ENCODE measurements around the gene TUBA3C.

The TUBA3C gene

DNA sequence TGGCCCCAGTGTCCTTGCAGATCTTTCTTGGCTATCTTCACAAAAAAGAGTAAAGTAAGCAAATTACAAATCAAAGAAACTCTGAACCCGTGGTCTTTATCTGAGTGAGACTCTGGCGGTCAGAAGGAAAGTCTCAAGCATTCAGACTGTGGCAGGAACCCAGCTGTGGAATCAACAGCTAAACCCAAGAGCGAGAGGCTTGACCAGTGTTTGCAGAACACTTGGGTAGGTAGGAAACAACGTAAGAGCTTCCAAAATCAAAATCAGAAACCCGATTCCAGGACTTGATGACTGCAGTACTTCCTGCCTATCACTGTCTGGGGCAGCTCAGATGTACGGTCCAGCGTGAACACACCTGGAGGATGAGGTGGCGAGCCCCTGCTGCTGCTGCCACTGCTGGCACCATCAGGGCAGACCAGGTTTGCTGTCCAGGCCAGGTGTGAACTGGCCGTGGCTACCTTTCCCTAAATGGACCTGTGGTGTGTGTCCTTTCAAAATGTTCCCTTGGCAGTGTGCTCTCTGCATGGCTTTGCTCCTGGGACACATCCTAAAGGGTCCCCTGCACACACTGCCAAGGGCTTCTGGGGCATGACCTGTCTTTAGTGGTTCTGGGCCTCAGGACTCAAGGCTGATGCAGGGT, 9.5 kb downstream of the TUBA3C start:
- TF ChIP-seq, protein P1, sequence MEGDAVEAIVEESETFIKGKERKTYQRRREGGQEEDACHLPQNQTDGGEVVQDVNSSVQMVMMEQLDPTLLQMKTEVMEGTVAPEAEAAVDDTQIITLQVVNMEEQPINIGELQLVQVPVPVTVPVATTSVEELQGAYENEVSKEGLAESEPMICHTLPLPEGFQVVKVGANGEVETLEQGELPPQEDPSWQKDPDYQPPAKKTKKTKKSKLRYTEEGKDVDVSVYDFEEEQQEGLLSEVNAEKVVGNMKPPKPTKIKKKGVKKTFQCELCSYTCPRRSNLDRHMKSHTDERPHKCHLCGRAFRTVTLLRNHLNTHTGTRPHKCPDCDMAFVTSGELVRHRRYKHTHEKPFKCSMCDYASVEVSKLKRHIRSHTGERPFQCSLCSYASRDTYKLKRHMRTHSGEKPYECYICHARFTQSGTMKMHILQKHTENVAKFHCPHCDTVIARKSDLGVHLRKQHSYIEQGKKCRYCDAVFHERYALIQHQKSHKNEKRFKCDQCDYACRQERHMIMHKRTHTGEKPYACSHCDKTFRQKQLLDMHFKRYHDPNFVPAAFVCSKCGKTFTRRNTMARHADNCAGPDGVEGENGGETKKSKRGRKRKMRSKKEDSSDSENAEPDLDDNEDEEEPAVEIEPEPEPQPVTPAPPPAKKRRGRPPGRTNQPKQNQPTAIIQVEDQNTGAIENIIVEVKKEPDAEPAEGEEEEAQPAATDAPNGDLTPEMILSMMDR (IDR thresholded peaks at IDR 0.05; ENCODE audit: borderline replicate concordance, insufficient read depth, low read depth, low read length): no peak
- H3K4me3 ChIP-seq (ENCODE audit: low read depth, low read length): no peak overlapping the region

DNA sequence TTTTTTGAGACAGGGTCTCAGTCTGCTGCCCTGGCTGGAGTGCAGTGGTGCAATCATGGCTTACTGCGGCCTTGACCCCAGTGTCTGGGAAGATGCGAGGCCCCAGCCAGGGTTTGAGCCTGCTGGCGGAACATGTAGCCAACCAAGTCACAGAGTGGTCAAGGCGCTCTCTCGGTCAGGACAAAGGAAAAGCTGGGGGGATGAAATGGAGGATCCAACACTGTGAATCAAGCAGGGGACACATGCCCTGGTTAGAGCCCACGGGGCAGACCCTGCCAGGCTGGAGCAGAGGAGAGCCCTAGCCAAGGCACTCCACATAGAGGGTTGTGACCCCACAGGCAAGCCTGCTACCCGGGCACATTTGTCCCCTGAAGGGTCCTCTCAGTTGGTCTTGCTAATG, 10.1 kb downstream of the TUBA3C start:
- TF ChIP-seq, protein P1 (IDR thresholded peaks at IDR 0.05; ENCODE audit: borderline replicate concordance, insufficient read depth, low read depth, low read length): no peak
- no peak overlapping the region for H3K4me3 ChIP-seq (ENCODE audit: low read depth, low read length)

- no peak overlapping the region for H3K4me3 ChIP-seq (ENCODE audit: low read depth, low read length)
- TF ChIP-seq, protein P1 (IDR thresholded peaks at IDR 0.05; ENCODE audit: borderline replicate concordance, insufficient read depth, low read depth, low read length): no peak
Observed at GRCh38 chr13:19169991-19170390, 11.6 kb downstream of the TUBA3C start.

DNA sequence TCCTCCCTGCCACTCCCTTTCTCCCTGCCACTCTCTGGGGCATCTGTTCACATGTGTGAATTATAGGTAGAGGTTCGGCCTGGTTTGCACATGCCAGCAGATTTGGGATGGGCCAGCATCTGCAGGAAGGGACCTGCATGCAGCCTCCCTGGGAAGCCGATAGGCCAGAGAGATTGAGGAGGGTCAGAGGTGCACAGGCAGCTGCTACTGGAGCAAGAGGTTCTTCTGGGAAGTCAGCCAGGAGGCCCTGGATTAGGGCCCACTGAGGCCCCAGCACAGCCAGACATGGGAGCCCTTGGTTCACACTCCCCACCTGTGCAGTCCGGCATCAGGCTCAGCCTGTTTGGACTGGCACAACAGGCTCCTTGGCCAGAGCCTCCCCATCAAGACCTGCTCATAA, 12.1 kb downstream of the TUBA3C start:
- TF ChIP-seq, protein P1 (IDR thresholded peaks at IDR 0.05; ENCODE audit: borderline replicate concordance, insufficient read depth, low read depth, low read length): no peak
- H3K4me3 ChIP-seq (ENCODE audit: low read depth, low read length): no peak overlapping the region

- TF ChIP-seq, protein P1 (IDR thresholded peaks at IDR 0.05; ENCODE audit: borderline replicate concordance, insufficient read depth, low read depth, low read length): no peak
- no peak overlapping the region for H3K4me3 ChIP-seq (ENCODE audit: low read depth, low read length)
Observed at GRCh38 chr13:19161308-19161707, 20.3 kb downstream of the TUBA3C start.

GRCh38 chr13:19159761-19160420, 21.7 kb downstream of the TUBA3C start:
- no peak overlapping the region for H3K4me3 ChIP-seq (ENCODE audit: low read depth, low read length)
- TF ChIP-seq, protein P1 (IDR thresholded peaks at IDR 0.05; ENCODE audit: borderline replicate concordance, insufficient read depth, low read depth, low read length): no peak

DNA sequence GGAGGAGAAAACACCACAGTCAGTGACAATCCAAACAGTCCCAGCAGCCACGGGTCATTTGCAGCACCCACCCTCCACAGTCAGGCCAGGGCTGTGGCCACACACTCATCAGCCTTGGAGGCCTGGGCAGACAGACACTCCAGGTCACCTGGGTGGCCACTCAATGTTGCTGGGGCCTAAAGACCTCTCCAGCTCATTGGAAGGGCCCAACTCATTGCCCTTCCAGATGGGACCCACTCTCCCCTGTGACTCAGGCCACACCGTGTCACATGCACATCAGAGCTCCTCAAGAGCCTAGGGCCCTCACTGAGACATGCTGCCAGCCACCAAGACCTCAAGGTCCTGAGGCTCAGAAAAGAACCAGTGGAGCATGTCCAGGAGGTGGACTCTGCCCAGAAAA, 22.4 kb downstream of the TUBA3C start:
- TF ChIP-seq, protein P1 (IDR thresholded peaks at IDR 0.05; ENCODE audit: borderline replicate concordance, insufficient read depth, low read depth, low read length): no peak
- H3K4me3 ChIP-seq (ENCODE audit: low read depth, low read length): no peak overlapping the region
